CD14-positive monocyte (primary cell): ENCODE measurements around the gene PIP5K1C. TPM values are rescaled to one million over a fixed set of nuclear protein-coding genes. Genes with fewer than 3 reads are reported as not detected.
A peak's percentile ranks its signal among the peaks of the same experiment; 100 is the strongest.

Experiments
- DNase-seq, 3 donors: peaks; one replicate each; pipeline ENCODE4 v3.0.0-alpha.2; 2011 to 2022
- H2AFZ ChIP-seq: 2 replicates; pipeline ENCODE4 v1.6.0; 2012; ENCODE audit warnings: mild to moderate bottlenecking, low read depth, low read length, inconsistent platforms; ENCODE audit not compliant: insufficient read depth, poor library complexity, severe bottlenecking
- H3K27ac ChIP-seq, 2 donors: 1 replicate in 1 of 2; 2 replicates in 1 of 2; pipeline ENCODE4 v1.5.1; 2012 to 2013; ENCODE audit warnings: low read length in 2 of 2, control low read depth in 1 of 2, inconsistent platforms in 1 of 2, low read depth in 1 of 2, mild to moderate bottlenecking in 1 of 2
- H3K27me3 ChIP-seq, 2 donors: one replicate each; pipeline versions ENCODE4 v1.6.0 to v1.6.1; 2011 to 2013; ENCODE audit warnings: low read length in 2 of 2; ENCODE audit not compliant: control insufficient read depth in 2 of 2, insufficient read depth in 2 of 2
- H3K36me3 ChIP-seq, 2 donors: replicated peaks in 1 of 2; 1 replicate in 1 of 2; 2 replicates in 1 of 2; pipeline versions ENCODE4 v1.5.1 to v1.6.1; 2012 to 2013; ENCODE audit warnings: low read length in 2 of 2, control low read depth in 1 of 2, inconsistent platforms in 1 of 2, mild to moderate bottlenecking in 1 of 2; ENCODE audit not compliant: insufficient read depth in 2 of 2, control insufficient read depth in 1 of 2
- H3K4me1 ChIP-seq, 2 donors: 1 replicate in 1 of 2; 2 replicates in 1 of 2; pipeline versions ENCODE4 v1.5.1 to v1.6.1; 2012 to 2013; ENCODE audit warnings: low read length in 2 of 2, control low read depth in 1 of 2, inconsistent platforms in 1 of 2, mild to moderate bottlenecking in 1 of 2, moderate library complexity in 1 of 2; ENCODE audit not compliant: insufficient read depth in 2 of 2, control insufficient read depth in 1 of 2
- H3K4me2 ChIP-seq: replicated peaks from 2 replicates; pipeline ENCODE3; 2012; ENCODE audit warnings: low read length, moderate library complexity, mild to moderate bottlenecking; ENCODE audit not compliant: poor library complexity, severe bottlenecking; ENCODE audit errors: extremely low read depth
- H3K4me3 ChIP-seq, 3 experiments: fragments of 200-600 bp in 1 of 3; sonication (generic) in 1 of 3; replicated peaks in 1 of 3; 1 replicate in 2 of 3; 2 replicates in 1 of 3; pipeline ENCODE4 v1.5.1; 2011 to 2013; ENCODE audit warnings: low read length in 3 of 3, mild to moderate bottlenecking in 3 of 3, control low read depth in 2 of 3, low read depth in 2 of 3, inconsistent platforms in 1 of 3, moderate library complexity in 1 of 3
- H3K79me2 ChIP-seq: 2 replicates; pipeline ENCODE4 v1.6.0; 2012; ENCODE audit warnings: mild to moderate bottlenecking, control low read depth, inconsistent platforms, low read length, moderate library complexity; ENCODE audit not compliant: insufficient read depth
- H3K9ac ChIP-seq: 2 replicates; pipeline ENCODE4 v1.6.0; 2017; ENCODE audit warnings: low read length, mild to moderate bottlenecking; ENCODE audit not compliant: insufficient read depth, poor library complexity, severe bottlenecking
- H3K9me3 ChIP-seq, 2 donors: replicated peaks in 1 of 2; 1 replicate in 1 of 2; 2 replicates in 1 of 2; pipeline versions ENCODE4 v1.5.1 to v1.6.1; 2012 to 2013; ENCODE audit warnings: low read length in 2 of 2, control low read depth in 1 of 2; ENCODE audit not compliant: control insufficient read depth in 1 of 2, insufficient read depth in 1 of 2
- H4K20me1 ChIP-seq: 2 replicates; pipeline ENCODE4 v1.6.0; 2012; ENCODE audit warnings: mild to moderate bottlenecking, low read length, control low read depth, moderate library complexity; ENCODE audit not compliant: insufficient read depth
- H3K27ac Mint-ChIP-seq, 7 donors: one replicate each; pipeline ENCODE4 v1.8.0; 2020; ENCODE audit warnings: mild to moderate bottlenecking in 7 of 7, mixed read lengths in 7 of 7, moderate library complexity in 6 of 7, inconsistent platforms in 2 of 7
- H3K27me3 Mint-ChIP-seq, 3 donors: one replicate each; pipeline ENCODE4 v1.8.0; 2021 to 2022; ENCODE audit warnings: low read depth in 3 of 3, mild to moderate bottlenecking in 3 of 3, mixed read lengths in 3 of 3, moderate library complexity in 3 of 3, inconsistent platforms in 1 of 3
- H3K36me3 Mint-ChIP-seq, 2 donors: one replicate each; pipeline ENCODE4 v1.8.0; 2020; ENCODE audit warnings: mixed read lengths in 2 of 2, inconsistent platforms in 1 of 2, mild to moderate bottlenecking in 1 of 2
- H3K4me1 Mint-ChIP-seq: one replicate; pipeline ENCODE4 v1.8.0; 2020; ENCODE audit warnings: mild to moderate bottlenecking, mixed read lengths
- H3K4me3 Mint-ChIP-seq, 2 donors: one replicate each; pipeline ENCODE4 v1.8.0; 2020; ENCODE audit warnings: mild to moderate bottlenecking in 2 of 2, mixed read lengths in 2 of 2, moderate library complexity in 1 of 2
- H3K9me3 Mint-ChIP-seq, 7 donors: one replicate each; pipeline ENCODE4 v1.8.0; 2020 to 2022; ENCODE audit warnings: mixed read lengths in 7 of 7, mild to moderate bottlenecking in 6 of 7, moderate library complexity in 6 of 7, inconsistent platforms in 2 of 7
- CTCF ChIP-seq: fragments of 200-600 bp; IDR thresholded peaks from one replicate; pipeline ENCODE4 v1.8.0; 2022; ENCODE audit warnings: antibody characterized with exemption, mild to moderate bottlenecking
- WGBS: methylation state at CpG from one replicate; pipeline ENCODE4 v1.1.5; 2013; ENCODE audit warnings: missing lambda C conversion rate; ENCODE audit not compliant: insufficient coverage; 5-methylcytosine and 5-hydroxymethylcytosine counted together
- intact Hi-C, 2 donors: fragments of 100-400 bp; cut with micrococcal nuclease; formaldehyde crosslinking; loops; one replicate each; pipeline versions ENCODE4 v1.15.0 to v1.15.1; 2023
- polyA plus RNA-seq, 3 donors: library from polyadenylated mRNA; depleted of rRNA in 1 of 3; unstranded in 2 of 3; stranded (reverse) in 1 of 3; fragments of 300-500 nt in 2 of 3; fragments of >200 nt in 1 of 3; fragmentation: Illumina TruSeq in 2 of 3; gene quantifications; 1 replicate in 2 of 3; 2 replicates in 1 of 3; pipeline ENCODE4 v1.2.3, GENCODE V29; 2012 to 2021

Gene PIP5K1C
- polyA plus RNA-seq, 3 donors = 6.5 to 19.5 (median 10.1) TPM

GRCh38 chr19:3658870-3659745 lies 41.2 kb downstream of the PIP5K1C start:
- Histone ChIP-seq H3K79me2 (no peaks in the 10 kb centered on the region), H3K9ac (no peak overlapping the region), H4K20me1 (peaks cover 29% of the 10 kb centered on the region), H3K4me1 (no peaks in the 10 kb centered on the region), H3K9me3 (no peaks in the 10 kb centered on the region), H3K4me2 (no peak overlapping the region), H3K4me3 (no peak overlapping the region), H2AFZ (no peak overlapping the region), H3K27ac (no peak overlapping the region), H3K27me3 (no peaks in the 10 kb centered on the region), H3K36me3 (peaks cover 87 to 91% of the 10 kb centered on the region in 2 donors)
- TF ChIP-seq CTCF = no peak
- 97% methylated on average over 32 of the region's 37 CpGs for WGBS
- no peak for DNase-seq
- H3K9me3 Mint-ChIP-seq = peaks cover 0 to 10% (median 3%) of the 10 kb centered on the region in 7 donors
- H3K36me3 Mint-ChIP-seq = peaks cover 62 to 91% of the 10 kb centered on the region in 2 donors
- H3K4me1 Mint-ChIP-seq = no peaks in the 10 kb centered on the region
- peak overlapping the region in 1 of 7 donors; percentile 55 for H3K27ac Mint-ChIP-seq
- H3K27me3 Mint-ChIP-seq = peaks cover 0 to 2% (median 0%) of the 10 kb centered on the region in 3 donors
- no peak overlapping the region for H3K4me3 Mint-ChIP-seq
- intact Hi-C loops = no loop called here

- no peaks in the 10 kb centered on the region for H3K27me3 ChIP-seq
- H3K9me3 ChIP-seq = no peaks in the 10 kb centered on the region
- Mint-ChIP-seq H3K36me3 (peaks cover 58 to 90% of the 10 kb centered on the region in 2 donors), H3K4me1 (no peaks in the 10 kb centered on the region), H3K27ac (no peak overlapping the region), H3K27me3 (peaks cover 0 to 2% (median 0%) of the 10 kb centered on the region in 3 donors), H3K4me3 (no peak overlapping the region), H3K9me3 (peaks cover 0 to 10% (median 3%) of the 10 kb centered on the region in 7 donors)
- H3K36me3 ChIP-seq = peaks cover 86 to 91% of the 10 kb centered on the region in 2 donors
- H3K79me2 ChIP-seq = no peaks in the 10 kb centered on the region
- WGBS = 93% methylated on average over 38 of the region's 39 CpGs
- H3K4me3 ChIP-seq = no peak overlapping the region
- peaks cover 22% of the 10 kb centered on the region for H4K20me1 ChIP-seq
- TF ChIP-seq CTCF = no peak
- no peaks in the 10 kb centered on the region for H3K4me1 ChIP-seq
- no peak for DNase-seq
- intact Hi-C loops = no loop called here
- H3K4me2 ChIP-seq = no peak overlapping the region
- no peak overlapping the region for H2AFZ ChIP-seq
- H3K27ac ChIP-seq = no peak overlapping the region
- H3K9ac ChIP-seq = no peak overlapping the region
These were observed 42.0 kb downstream of the PIP5K1C start for GRCh38 chr19:3658004-3658869.
